ENCODE measurements around the gene HIP1.

DNA sequence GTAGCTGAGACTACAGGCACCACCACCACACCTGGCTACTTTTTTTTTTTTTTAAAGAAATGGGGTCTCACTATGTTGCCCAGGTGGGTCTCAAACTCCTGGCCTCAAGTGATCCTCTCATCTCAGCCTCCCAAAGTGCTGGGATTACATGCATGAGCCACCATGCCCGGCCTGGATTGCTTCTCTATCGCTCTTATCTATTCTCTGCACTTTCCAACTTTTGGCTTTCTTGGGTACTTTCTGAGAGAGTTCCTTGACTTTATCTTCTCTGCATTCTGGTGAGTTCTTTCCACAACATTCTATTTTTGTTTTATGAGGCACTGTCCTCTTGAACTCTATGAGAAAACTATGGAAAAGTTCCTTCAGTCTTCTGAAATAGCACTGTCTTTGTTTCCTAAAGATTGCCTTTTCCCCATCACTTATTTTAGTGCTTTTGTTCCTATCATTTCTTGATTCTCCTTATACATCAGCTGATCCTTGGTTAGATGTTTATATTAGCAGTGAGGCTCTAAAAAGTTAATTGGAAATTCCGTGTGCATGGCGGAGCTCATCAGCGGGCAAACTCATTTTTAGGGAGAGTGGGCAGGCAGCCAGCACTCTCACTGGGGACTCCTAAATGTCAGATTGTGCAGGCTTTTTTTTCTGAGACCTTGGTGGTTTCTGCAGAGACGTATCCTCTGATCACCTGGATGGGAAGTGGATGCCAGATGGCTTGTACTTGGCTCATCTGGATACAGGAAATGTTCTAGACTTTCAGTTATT lies 43.9 kb downstream of the HIP1 start:
- no peak for TF ChIP-seq CTCF (IDR thresholded peaks at IDR 0.05; ENCODE audit: low read length)
- TF ChIP-seq EZH2 (IDR thresholded peaks at IDR 0.05; ENCODE audit: borderline replicate concordance, low read length) = no peak
